Measurements from ENCODE around the gene FAF1. TPM values are rescaled to one million over a fixed set of nuclear protein-coding genes. Genes with fewer than 3 reads are reported as not detected.

Gene FAF1
- polyA plus RNA-seq, 1 of the 3 experiments (the other 2 are of a cell fraction) = 8.7 TPM

DNA sequence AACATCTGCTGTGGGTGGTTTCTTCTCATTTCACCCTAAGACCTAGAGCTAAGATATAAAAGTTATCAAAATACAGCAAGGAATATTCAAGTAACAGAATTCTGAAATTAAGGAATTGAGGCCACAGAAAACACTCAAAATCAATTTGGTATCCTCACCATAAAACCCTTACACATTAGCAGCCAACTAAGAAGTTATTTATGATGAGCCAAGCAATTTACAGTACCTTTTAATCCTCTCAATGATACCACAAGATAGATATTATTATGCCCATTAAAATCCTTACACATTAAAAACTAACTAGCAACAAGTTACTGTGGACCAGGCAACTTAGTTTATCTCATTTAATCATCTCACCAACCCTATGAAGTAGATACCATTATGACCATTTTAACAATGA is 81.6 kb downstream of the FAF1 start (continued):
- TF ChIP-seq GATA2 (CRISPR knock-in tag; IDR thresholded peaks at IDR 0.05) (no peak), SMC3 (IDR thresholded peaks at IDR 0.05; ENCODE audit: low read depth, low read length) (no peak), RAD21 (IDR thresholded peaks at IDR 0.05; ENCODE audit: low read length) (no peak), RXRA (IDR thresholded peaks at IDR 0.05; ENCODE audit: borderline replicate concordance, low read depth) (no peak), GABPA (IDR thresholded peaks at IDR 0.05; ENCODE audit: low read depth) (no peak), FOXM1 (IDR thresholded peaks at IDR 0.05; ENCODE audit: low read depth) (no peak)
- TF ChIP-seq, protein P1, sequence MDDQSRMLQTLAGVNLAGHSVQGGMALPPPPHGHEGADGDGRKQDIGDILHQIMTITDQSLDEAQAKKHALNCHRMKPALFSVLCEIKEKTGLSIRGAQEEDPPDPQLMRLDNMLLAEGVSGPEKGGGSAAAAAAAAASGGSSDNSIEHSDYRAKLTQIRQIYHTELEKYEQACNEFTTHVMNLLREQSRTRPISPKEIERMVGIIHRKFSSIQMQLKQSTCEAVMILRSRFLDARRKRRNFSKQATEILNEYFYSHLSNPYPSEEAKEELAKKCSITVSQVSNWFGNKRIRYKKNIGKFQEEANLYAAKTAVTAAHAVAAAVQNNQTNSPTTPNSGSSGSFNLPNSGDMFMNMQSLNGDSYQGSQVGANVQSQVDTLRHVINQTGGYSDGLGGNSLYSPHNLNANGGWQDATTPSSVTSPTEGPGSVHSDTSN (IDR thresholded peaks at IDR 0.05) = no peak
- TF ChIP-seq, protein P2, sequence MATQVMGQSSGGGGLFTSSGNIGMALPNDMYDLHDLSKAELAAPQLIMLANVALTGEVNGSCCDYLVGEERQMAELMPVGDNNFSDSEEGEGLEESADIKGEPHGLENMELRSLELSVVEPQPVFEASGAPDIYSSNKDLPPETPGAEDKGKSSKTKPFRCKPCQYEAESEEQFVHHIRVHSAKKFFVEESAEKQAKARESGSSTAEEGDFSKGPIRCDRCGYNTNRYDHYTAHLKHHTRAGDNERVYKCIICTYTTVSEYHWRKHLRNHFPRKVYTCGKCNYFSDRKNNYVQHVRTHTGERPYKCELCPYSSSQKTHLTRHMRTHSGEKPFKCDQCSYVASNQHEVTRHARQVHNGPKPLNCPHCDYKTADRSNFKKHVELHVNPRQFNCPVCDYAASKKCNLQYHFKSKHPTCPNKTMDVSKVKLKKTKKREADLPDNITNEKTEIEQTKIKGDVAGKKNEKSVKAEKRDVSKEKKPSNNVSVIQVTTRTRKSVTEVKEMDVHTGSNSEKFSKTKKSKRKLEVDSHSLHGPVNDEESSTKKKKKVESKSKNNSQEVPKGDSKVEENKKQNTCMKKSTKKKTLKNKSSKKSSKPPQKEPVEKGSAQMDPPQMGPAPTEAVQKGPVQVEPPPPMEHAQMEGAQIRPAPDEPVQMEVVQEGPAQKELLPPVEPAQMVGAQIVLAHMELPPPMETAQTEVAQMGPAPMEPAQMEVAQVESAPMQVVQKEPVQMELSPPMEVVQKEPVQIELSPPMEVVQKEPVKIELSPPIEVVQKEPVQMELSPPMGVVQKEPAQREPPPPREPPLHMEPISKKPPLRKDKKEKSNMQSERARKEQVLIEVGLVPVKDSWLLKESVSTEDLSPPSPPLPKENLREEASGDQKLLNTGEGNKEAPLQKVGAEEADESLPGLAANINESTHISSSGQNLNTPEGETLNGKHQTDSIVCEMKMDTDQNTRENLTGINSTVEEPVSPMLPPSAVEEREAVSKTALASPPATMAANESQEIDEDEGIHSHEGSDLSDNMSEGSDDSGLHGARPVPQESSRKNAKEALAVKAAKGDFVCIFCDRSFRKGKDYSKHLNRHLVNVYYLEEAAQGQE (IDR thresholded peaks at IDR 0.05; ENCODE audit: low read depth, low read length) = no peak

DNA sequence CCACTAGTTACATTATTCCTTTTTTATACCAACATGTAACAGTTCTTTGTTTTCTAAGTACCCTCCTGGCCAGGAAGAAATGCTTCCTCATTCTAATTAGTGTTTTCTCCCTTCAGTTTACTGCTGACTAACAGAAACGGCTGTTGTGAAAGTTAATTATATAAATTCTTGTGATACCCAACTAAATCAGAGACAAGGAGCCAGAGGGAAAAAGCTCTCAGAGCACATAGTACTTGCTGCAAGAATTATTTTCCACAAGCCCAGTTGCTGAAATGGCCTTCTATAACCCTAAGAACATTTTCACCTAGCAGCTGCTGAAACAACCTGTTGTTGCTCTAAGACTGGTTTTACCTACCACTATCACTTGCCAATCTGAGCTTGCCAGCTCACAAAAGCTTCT is 82.4 kb downstream of the FAF1 start:
- H3K27me3 ChIP-seq (ENCODE audit: insufficient read depth) = no peaks in the 10 kb centered on the region
- H3K4me3 ChIP-seq (ENCODE audit: low read depth in 2 of 2, low read length in 1 of 2) = no peak overlapping the region
- H3K79me2 ChIP-seq (ENCODE audit: insufficient read depth) = peaks cover 46% of the 10 kb centered on the region; the same call in 1 of the 2 replicates
- POLR2A ChIA-PET = no interaction called here
- no peaks in the 10 kb centered on the region for H3K9me3 ChIP-seq
- H4K20me1 ChIP-seq (ENCODE audit: insufficient read depth) = no peaks in the 10 kb centered on the region
- no peaks in the 10 kb centered on the region for H3K9me2 ChIP-seq
- no peak overlapping the region for H3K9ac ChIP-seq
- H3K4me1 ChIP-seq (ENCODE audit: control insufficient read depth in 1 of 2, insufficient read depth in 2 of 2, low read depth in 1 of 2, low read length in 1 of 2) = peaks cover 0 to 6% of the 10 kb centered on the region in 2 experiments; a peak in 1 of 4 replicates
- H3F3A ChIP-seq (replicated peaks; ENCODE audit: insufficient read depth) = peaks cover 4% of the 10 kb centered on the region
- no peak for DNase-seq
- H3K27ac ChIP-seq (ENCODE audit: low read depth in 2 of 2, low read length in 1 of 2) = no peak overlapping the region
- CTCF ChIA-PET = interaction anchor here (0.9 to 1.5 kb wide), 3 partner anchors 10 to 312 kb away, joined by 3 to 4 read pairs (median 3); no protein-coding TSS in a partner anchor
- WGBS (ENCODE audit: low lambda C conversion rate) = 73% methylated on average over 1 of the region's 1 CpG
- H3K36me3 ChIP-seq (replicated peaks in 1 of 2; ENCODE audit: control insufficient read depth in 1 of 2, insufficient read depth in 2 of 2, low read length in 1 of 2) = no peaks in the 10 kb centered on the region
- TF ChIP-seq NFIC (IDR thresholded peaks at IDR 0.05; ENCODE audit: borderline replicate concordance) = no peak
- TF ChIP-seq GATA2 (CRISPR knock-in tag; IDR thresholded peaks at IDR 0.05) = no peak
- TF ChIP-seq SIN3A (IDR thresholded peaks at IDR 0.05; ENCODE audit: borderline replicate concordance, low read depth, low read length) = no peak
- no peak for TF ChIP-seq TAF1 (IDR thresholded peaks at IDR 0.05; ENCODE audit: borderline replicate concordance, low read depth, low read length)
- no peak for TF ChIP-seq GABPA (IDR thresholded peaks at IDR 0.05; ENCODE audit: low read depth)
- no peak for TF ChIP-seq EZH2phosphoT487 (IDR thresholded peaks at IDR 0.05; ENCODE audit: borderline replicate concordance, low read depth)
- no peak overlapping the region for H3K4me2 ChIP-seq
- no peak overlapping the region for H2AFZ ChIP-seq (ENCODE audit: low read depth)
